Suprapubic skin (tissue), 3 donors: ENCODE results near the gene GOLT1A.

Source experiments
- EP300 ChIP-seq: sonication (generic); formaldehyde crosslinking; IDR thresholded peaks from one replicate; pipeline ENCODE4 v1.6.1; 2017; ENCODE audit warnings: antibody characterized with exemption
- POLR2A ChIP-seq, 2 donors: fragments of 450-650 bp; IDR thresholded peaks; one replicate each; pipeline ENCODE4 v1.6.1; 2017; ENCODE audit warnings: antibody characterized with exemption in 2 of 2, mild to moderate bottlenecking in 2 of 2, moderate library complexity in 2 of 2
- TF ChIP-seq, protein P1 (sequence below), 2 donors: fragments of 200-600 bp in 1 of 2; fragments of 450-650 bp in 1 of 2; sonication (generic) in 1 of 2; IDR thresholded peaks; one replicate each; pipeline ENCODE4 v1.5.1; 2016 to 2019; ENCODE audit warnings: antibody characterized with exemption in 2 of 2, mild to moderate bottlenecking in 1 of 2, moderate library complexity in 1 of 2

DNA sequence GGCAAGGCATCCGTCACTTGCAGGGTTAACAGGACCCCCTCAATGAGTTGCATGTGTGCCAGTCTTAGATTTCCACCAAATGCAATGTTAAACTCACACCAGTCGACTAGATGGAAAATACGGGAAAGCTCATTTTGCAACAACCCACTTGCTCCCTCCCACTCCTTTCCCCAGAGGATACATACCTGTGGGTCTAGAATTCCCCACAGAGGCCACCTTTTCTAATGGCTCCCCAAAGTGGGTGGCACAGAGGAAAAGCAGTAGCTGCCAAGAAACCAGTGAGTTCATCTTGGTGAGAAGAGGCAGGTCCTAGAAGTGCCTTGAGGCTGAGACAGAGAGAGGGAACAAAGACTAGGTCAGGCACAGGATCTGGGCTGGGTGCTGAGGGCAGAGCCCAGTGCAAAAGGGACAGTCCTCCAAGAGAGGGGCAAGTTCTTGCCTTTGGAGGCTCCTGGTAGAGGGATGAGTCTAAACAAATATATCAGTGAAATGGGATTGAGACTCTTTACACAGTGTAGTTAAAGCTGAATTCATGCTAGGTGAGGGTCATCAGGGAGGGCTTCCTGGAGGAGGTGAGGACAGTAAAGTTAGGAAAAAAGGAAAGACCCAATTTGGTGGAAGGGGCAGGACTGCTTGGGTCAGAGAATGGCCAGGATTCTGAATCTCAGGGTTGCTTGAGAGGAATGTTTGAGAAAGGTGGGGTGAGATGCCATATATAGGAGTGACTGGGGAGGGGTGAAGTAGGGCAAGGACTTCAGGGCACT, 21.0 kb downstream of the GOLT1A start:
- TF ChIP-seq POLR2A (IDR thresholded peaks at IDR 0.05) (no peak), EP300 (no peak)
- TF ChIP-seq, protein P1, sequence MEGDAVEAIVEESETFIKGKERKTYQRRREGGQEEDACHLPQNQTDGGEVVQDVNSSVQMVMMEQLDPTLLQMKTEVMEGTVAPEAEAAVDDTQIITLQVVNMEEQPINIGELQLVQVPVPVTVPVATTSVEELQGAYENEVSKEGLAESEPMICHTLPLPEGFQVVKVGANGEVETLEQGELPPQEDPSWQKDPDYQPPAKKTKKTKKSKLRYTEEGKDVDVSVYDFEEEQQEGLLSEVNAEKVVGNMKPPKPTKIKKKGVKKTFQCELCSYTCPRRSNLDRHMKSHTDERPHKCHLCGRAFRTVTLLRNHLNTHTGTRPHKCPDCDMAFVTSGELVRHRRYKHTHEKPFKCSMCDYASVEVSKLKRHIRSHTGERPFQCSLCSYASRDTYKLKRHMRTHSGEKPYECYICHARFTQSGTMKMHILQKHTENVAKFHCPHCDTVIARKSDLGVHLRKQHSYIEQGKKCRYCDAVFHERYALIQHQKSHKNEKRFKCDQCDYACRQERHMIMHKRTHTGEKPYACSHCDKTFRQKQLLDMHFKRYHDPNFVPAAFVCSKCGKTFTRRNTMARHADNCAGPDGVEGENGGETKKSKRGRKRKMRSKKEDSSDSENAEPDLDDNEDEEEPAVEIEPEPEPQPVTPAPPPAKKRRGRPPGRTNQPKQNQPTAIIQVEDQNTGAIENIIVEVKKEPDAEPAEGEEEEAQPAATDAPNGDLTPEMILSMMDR (IDR thresholded peaks at IDR 0.05), result no peak
